CD4-positive, alpha-beta T cell treated with Interleukin-21 for 1 hour (primary cell): ENCODE data around the gene LRRC63.

ENCODE experiments used
- DNase-seq: peaks from one replicate; pipeline ENCODE4 v3.0.0-alpha.2; 2020

Gene LRRC63

DNA sequence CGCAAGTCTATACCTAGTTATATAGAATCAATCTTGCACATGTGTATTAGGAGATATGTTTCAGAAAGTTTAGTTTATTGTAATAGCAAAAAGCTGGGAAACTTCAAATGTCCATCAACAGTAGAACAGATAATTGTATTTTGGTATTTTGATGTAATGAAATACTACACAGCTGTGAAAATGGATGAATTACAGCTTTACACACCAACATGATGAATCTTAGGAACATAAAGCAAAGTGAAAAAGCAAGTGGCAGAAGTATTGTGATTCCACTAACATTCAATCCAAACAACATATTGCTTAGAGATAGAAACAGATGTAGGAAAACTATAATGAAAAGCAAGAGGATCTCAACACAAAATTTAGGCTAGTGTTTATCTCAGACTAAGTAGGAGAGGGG lies 102.9 kb downstream of the LRRC63 start:
- DNase-seq = no peak

DNA sequence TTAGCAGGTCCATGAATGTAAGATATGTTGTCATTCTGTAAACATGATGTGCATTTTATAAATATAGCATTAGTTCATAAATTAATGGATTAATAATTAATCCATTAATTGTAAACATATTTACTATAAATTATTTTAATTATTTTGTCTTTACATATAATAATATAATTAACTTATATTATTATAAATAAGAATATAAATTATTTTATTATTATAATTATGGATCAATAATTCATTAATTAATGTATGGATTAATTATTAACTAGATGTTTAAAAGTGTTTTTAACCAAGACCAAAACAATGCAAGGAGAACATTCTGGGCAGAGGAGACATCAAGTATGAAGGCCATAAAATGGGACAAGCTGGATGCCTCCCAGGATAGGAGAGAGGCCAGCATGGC lies 103.3 kb downstream of the LRRC63 start:
- no peak for DNase-seq

DNA sequence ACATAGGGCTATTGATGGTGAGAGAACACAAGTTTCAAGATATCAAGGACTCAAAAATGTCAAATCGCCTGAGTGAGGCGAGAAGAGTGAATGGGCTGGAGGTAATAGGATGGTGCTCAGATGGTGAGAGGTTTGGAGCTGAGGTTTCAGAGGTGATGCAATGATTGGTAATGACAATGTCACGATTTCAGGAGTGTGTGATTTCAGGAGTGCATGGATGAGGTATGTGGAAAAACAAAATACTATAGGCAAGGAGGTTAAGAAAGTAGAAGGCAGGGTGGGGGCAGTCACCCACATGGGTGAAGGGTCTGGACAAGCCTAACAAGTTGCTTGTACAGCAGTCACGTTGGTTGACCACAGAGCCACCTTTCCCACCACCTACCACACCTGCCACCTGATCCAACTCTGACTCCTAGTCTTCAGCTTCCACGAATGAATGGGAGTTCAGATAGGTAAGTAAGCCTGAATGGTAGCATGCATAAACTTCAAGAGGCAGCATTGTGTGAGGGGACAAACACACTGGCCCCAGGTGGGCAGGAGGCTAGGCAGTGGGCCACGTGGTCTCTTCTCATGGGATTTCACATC lies 103.9 kb downstream of the LRRC63 start:
- no peak for DNase-seq

DNA sequence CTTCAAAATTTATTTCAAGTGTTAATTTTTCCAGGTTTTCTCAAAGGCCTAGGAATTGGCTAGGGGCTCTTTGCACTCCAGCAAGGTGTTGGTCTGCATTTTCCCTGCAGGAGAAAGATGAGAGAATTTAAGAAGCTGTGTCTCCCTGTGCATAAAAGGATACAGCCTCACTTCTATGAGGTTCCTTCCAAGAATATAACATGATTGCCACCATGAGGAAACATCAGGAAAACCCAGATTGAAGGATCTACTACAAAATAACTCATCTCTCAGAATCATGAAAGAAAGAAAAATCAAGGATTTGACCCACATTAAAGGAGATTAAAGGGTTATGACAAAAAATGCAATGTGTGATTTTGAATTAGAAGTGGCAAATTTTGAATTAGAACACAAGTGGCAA lies 105.4 kb downstream of the LRRC63 start:
- no peak for DNase-seq

DNA sequence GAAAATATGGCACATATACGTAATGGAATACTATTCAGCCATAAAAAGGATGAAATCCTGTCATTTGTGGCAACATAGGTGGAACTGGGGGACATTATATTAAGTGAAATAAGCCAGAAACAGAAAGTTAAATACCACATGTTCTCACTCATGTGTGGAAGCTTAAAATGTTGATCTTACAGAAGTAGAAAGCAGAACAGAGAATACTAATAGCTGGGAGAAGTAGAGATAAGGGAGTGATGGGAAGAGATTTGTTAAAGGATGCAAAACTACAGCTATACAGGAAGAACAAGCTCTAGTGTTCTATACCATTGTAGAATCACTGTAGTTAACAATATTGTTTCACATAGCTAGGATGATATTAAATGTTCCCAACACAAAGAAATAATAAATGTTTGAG lies 107.3 kb downstream of the LRRC63 start:
- no peak for DNase-seq

DNA sequence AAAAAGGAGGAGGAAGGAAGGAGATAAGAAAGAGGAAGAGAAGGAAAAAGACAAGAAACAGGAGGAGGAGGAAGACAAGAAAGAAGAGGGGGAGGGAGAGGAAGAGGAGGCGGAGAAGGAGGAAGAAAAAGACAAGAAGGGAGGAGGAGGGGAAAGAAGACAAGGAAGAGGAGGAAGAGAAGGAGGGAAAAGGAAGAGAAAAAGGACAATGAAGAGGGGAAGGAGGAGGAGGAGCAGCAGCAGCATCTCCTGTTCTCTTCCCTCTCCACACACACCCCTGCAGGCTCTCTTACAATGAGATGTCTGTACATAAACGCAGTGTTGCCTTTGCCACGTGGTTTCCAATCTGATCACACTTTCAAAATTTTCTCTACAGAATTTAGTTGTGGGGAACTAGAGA lies 108.7 kb downstream of the LRRC63 start:
- DNase-seq = no peak

DNA sequence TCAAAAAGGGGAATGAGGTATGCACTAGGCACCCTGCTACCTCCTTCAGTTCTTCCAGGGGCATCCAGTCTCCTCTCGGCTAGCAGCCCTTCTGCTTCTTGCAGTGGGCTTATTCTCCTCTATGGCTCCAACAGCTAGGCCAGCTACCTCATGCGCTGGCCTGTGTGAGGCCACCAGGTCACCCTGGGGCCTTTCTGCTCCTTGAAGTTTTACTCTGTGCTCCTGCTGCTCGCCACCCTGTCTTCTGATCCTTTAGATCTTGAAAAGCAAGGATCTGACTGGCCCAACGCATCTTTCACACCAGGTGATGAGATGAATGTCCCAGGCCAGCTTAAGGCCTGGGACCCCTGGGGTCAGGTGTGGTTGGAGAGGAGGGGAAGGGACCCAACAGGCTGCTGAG lies 109.1 kb downstream of the LRRC63 start:
- DNase-seq = no peak

DNA sequence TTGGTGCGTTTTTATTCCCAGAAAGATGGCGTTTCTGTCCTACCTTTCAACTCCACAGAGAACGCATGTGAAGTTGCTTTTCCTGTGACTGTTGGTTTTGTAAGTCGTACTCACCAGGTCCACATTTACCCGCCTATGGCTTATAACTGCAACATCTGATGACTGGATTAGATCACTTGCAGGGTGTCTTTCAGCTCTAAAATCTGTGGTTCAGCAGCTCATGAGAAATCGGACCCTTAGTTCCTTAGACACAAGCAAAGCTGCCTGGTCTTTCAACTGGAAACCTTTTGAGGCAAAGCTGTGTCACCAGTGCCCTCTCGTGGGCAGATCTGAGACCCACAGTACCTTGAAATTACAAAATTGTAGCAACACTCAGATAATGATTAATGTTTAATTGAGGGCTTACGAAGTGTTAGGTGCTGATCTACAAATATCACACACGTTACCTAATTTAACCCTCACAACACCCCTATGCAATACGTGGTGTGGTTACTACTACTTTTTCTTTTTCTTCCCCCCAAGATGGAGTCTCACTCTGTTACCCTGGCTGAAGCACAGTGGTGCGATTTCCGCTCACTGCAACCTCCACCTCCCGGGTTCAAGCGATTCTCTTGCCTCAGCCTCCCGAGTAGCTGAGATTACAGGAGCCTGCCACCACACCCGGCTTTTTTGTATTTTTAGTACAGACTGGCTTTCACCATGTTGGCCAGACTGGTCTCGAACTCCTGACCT lies 109.9 kb downstream of the LRRC63 start:
- DNase-seq = peak; percentile 74

DNA sequence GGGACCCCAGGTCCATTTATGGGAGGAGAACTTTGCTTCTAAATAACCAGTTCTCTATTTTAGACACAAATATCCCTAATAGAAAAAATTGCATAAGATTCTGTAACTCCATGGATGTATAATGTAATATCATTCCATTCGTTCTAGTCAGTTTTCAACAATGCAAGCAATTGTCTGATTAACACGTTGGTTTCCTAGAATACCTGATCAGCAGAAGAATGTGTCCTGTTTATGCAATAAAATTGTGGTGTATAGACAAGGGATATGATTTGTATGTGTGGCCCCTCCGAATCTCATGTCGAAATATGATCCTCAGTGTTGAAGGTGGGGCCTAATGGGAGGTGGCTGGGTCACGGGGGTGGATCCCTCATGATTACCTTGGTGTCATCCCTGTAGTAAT lies 113.2 kb downstream of the LRRC63 start:
- DNase-seq = no peak
